ENCODE results near the gene PABPN1L.
A peak's percentile ranks its signal among the peaks of the same experiment; 100 is the strongest.

PABPN1L gene

DNA sequence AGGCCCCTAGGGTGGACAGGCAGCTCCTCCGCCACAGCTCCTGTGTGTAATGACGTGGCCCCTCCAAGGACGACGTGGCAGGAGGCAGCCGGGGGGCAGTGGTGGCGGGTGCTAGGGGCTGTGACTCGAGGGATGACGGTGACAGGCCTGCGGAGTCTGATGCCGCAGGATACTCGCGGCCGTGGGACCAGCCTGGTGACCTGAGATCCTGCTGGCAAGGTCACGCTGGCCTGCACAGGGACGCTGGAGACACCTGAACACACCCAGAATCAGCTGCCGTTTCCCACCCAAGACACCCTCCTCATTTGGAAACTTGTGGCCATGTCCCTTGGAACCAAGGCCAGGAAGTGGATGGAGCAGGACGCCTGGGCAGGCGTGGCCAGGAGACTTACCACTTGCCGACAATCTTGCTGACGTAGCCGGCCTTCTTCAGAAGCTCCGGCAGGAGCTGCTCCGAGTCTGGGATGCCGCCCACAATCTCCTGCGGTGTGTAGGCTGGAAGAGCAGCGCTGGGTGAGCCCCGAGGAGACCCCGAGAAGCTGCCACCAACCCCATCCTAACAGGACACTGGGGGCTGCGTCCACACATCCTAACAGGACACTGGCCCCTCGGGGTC, 25.8 kb downstream of the PABPN1L start:
- Histone ChIP-seq H3K27me3 (no peaks in the 10 kb centered on the region), H3K9me3 (no peaks in the 10 kb centered on the region), H3K36me3 (no peaks in the 10 kb centered on the region)

DNA sequence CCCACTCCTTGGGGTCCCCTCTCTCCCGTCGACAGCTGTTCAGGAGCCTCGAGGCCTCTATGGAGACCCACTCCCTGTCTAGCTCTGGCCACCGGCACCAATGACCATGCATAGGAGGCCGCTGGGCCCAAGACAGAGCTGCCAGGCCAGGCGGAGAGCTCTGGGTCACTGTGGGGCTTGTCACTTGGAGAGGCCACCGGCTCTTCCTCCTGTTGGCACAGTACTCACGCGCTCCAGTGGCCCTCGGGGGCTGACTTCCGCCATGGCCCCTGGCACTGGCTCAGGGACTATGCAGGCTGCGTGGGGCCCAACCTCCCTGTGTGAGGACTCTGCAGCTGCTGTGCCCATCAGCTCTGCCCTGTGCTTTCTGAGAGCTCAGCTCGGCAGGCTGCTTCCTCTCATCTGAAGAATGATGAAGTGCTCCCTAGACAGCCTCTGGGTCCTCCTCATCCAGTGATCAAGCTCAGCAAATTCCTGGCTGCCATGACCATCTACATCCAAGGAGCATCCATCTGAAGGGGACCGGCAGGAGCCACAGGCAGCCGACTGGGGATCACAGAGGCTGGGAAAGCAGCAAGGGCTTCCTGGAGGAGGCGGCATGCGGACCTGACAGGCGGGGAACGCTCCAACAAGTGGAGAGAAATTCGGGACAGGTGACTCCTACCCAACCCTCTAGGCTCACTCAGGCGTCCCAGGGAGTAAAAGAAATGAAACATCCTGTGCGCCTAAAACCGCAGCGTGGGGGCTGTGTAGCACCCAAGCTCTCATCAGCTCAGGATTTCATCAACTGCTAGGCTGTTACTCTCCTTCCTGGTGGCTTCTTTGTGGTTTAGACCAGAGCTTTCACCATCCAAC, 26.5 kb downstream of the PABPN1L start:
- no peaks in the 10 kb centered on the region for H3K9me3 ChIP-seq
- H3K4me3 ChIP-seq (ENCODE audit: low read depth, low read length) = no peak overlapping the region
- TF ChIP-seq CTCF (IDR thresholded peaks at IDR 0.05; ENCODE audit: low read depth, low read length) = no peak
- no peak for DNase-seq
- no peaks in the 10 kb centered on the region for H3K36me3 ChIP-seq
- no peaks in the 10 kb centered on the region for H3K27me3 ChIP-seq
- no peaks in the 10 kb centered on the region for H3K4me1 ChIP-seq

More for the DNA sequence above, 25.8 kb downstream of the PABPN1L start:
- Histone ChIP-seq H3K4me3 (ENCODE audit: low read depth, low read length) (no peak overlapping the region), H3K4me1 (no peaks in the 10 kb centered on the region)
- no peak for DNase-seq
- TF ChIP-seq CTCF (IDR thresholded peaks at IDR 0.05; ENCODE audit: low read depth, low read length) = no peak

DNA sequence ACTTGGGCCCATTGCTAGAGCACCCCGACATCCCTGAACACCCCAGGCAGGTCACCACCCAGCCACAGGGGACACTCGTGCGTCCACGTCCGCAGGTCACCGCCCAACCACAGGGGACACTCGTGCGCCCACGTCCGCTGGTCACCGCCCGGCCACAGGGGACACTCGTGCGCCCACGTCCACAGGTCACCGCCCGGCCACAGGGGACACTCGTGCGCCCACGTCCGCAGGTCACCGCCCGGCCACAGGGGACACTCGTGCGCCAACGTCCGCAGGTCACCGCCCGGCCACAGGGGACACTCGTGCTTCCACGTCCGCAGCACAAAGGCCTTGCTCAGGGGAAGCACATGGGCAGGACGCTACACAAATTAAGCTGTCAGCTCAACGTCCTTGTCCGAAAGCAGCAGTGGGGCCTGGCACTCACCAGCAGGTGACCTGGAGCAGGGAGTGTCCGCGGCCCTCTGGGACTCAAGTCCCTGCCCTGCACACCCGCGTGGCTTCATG, 27.4 kb downstream of the PABPN1L start:
- Histone ChIP-seq H3K4me3 (ENCODE audit: low read depth, low read length) (no peak overlapping the region), H3K9me3 (no peaks in the 10 kb centered on the region), H3K4me1 (no peaks in the 10 kb centered on the region), H3K27me3 (no peaks in the 10 kb centered on the region), H3K36me3 (no peaks in the 10 kb centered on the region)
- 0 out of 2 replicates have a peak, but pooled peaks have one; percentile 13 for TF ChIP-seq CTCF (IDR thresholded peaks at IDR 0.05; ENCODE audit: low read depth, low read length)
- DNase-seq = no peak

DNA sequence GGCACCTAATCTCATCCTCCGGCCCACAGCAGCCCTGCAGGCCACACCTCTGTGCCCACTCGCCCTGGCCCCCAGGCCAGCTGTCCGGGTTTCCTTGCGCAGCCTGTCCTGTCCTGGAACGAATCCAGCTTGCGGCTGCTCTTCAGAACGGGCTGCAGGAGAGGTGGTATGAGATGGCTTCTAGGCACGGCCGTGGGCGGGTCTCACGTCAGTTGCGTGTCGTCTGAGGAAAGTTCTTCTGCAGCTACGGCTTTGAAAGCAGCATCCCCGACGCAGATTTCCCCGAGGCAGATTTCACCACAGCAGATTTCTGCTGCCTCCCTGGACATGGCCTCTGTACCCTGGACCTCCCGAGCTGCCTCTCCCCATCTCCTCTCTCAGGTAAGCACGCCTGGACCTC, 27.9 kb downstream of the PABPN1L start:
- Histone ChIP-seq H3K4me3 (ENCODE audit: low read depth, low read length) (no peak overlapping the region), H3K4me1 (no peaks in the 10 kb centered on the region), H3K9me3 (no peaks in the 10 kb centered on the region), H3K36me3 (no peaks in the 10 kb centered on the region), H3K27me3 (no peaks in the 10 kb centered on the region)
- DNase-seq = no peak
- no peak for TF ChIP-seq CTCF (IDR thresholded peaks at IDR 0.05; ENCODE audit: low read depth, low read length)

- no peaks in the 10 kb centered on the region for H3K36me3 ChIP-seq
- H3K4me3 ChIP-seq (ENCODE audit: low read depth, low read length) = no peak overlapping the region
- H3K27me3 ChIP-seq = no peaks in the 10 kb centered on the region
- no peak for TF ChIP-seq CTCF (IDR thresholded peaks at IDR 0.05; ENCODE audit: low read depth, low read length)
- no peaks in the 10 kb centered on the region for H3K4me1 ChIP-seq
- no peak for DNase-seq
- H3K9me3 ChIP-seq = no peaks in the 10 kb centered on the region
These were observed 28.7 kb downstream of the PABPN1L start for GRCh38 chr16:88837806-88838205.

DNA sequence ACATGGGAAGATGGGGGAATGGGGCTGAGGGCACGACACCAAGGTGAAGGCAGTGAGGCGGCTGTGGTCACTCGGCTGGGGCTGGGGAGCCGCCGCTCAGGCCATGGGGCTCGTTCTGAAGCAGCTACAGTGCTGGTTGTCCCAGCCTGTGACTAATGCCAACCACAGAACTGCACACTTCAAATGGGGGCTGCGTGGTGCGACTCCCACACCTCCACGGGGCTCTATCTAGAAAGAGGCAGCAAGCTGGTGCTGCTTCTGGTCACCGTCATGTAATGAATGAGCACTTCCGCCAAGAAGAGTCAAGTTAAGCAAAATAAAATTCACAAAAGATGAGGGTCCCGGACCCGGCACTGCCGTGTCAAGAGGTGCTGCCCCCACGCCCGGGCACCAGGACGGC, 29.7 kb downstream of the PABPN1L start:
- H3K4me3 ChIP-seq (ENCODE audit: low read depth, low read length) = no peak overlapping the region
- TF ChIP-seq CTCF (IDR thresholded peaks at IDR 0.05; ENCODE audit: low read depth, low read length) = no peak
- no peak for DNase-seq
- no peaks in the 10 kb centered on the region for H3K4me1 ChIP-seq
- no peaks in the 10 kb centered on the region for H3K9me3 ChIP-seq
- H3K36me3 ChIP-seq = no peaks in the 10 kb centered on the region
- H3K27me3 ChIP-seq = no peaks in the 10 kb centered on the region

All from BE2C (cell line).